Neural crest cell (in vitro differentiated cells): ENCODE results near the gene CFAP300. TPM values are rescaled to one million over a fixed set of nuclear protein-coding genes. Genes with fewer than 3 reads are reported as not detected.

Source experiments
- DNase-seq: peaks from one replicate; pipeline ENCODE4 v3.0.0; 2021; ENCODE audit warnings: low read depth, mixed read lengths, low spot score
- H3K27ac Mint-ChIP-seq: one replicate; pipeline ENCODE4 v1.8.0; 2021; ENCODE audit warnings: mild to moderate bottlenecking, mixed read lengths; ENCODE audit not compliant: unreplicated experiment
- H3K27me3 Mint-ChIP-seq: 2 replicates; pipeline ENCODE4 v1.8.0; 2021; ENCODE audit warnings: low read depth, mild to moderate bottlenecking, mixed read lengths
- H3K36me3 Mint-ChIP-seq: 2 replicates; pipeline ENCODE4 v1.8.0; 2021; ENCODE audit warnings: low read depth, mild to moderate bottlenecking, mixed read lengths
- H3K4me1 Mint-ChIP-seq: 2 replicates; pipeline ENCODE4 v1.8.0; 2021; ENCODE audit warnings: mixed read lengths
- H3K4me3 Mint-ChIP-seq: one replicate; pipeline ENCODE4 v1.8.0; 2021; ENCODE audit warnings: mild to moderate bottlenecking, mixed read lengths
- H3K9me3 Mint-ChIP-seq: 2 replicates; pipeline ENCODE4 v1.8.0; 2021; ENCODE audit warnings: mixed read lengths
- total RNA-seq: library from RNA; stranded (reverse); gene quantifications from 2 replicates; pipeline ENCODE4 v1.2.1, GENCODE V29; 2021
- TF ChIP-seq, protein P1 (sequence below): fragments of 200-600 bp; sonication (generic); conservative IDR thresholded peaks from 2 replicates; pipeline ENCODE4 v1.5.0; 2021; ENCODE audit warnings: antibody characterized with exemption, mild to moderate bottlenecking

Gene CFAP300
- total RNA-seq, 1 donor from 2014 or later, result 6.2 TPM

GRCh38 chr11:102099755-102100154 is 52.5 kb downstream of the CFAP300 start:
- no peaks in the 10 kb centered on the region for H3K36me3 Mint-ChIP-seq
- no peaks in the 10 kb centered on the region for H3K4me1 Mint-ChIP-seq
- no peak overlapping the region for H3K27ac Mint-ChIP-seq
- TF ChIP-seq, protein P1, sequence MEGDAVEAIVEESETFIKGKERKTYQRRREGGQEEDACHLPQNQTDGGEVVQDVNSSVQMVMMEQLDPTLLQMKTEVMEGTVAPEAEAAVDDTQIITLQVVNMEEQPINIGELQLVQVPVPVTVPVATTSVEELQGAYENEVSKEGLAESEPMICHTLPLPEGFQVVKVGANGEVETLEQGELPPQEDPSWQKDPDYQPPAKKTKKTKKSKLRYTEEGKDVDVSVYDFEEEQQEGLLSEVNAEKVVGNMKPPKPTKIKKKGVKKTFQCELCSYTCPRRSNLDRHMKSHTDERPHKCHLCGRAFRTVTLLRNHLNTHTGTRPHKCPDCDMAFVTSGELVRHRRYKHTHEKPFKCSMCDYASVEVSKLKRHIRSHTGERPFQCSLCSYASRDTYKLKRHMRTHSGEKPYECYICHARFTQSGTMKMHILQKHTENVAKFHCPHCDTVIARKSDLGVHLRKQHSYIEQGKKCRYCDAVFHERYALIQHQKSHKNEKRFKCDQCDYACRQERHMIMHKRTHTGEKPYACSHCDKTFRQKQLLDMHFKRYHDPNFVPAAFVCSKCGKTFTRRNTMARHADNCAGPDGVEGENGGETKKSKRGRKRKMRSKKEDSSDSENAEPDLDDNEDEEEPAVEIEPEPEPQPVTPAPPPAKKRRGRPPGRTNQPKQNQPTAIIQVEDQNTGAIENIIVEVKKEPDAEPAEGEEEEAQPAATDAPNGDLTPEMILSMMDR, result no peak
- DNase-seq, result no peak
- H3K9me3 Mint-ChIP-seq, result no peaks in the 10 kb centered on the region
- H3K27me3 Mint-ChIP-seq, result no peaks in the 10 kb centered on the region
- no peak overlapping the region for H3K4me3 Mint-ChIP-seq

DNA sequence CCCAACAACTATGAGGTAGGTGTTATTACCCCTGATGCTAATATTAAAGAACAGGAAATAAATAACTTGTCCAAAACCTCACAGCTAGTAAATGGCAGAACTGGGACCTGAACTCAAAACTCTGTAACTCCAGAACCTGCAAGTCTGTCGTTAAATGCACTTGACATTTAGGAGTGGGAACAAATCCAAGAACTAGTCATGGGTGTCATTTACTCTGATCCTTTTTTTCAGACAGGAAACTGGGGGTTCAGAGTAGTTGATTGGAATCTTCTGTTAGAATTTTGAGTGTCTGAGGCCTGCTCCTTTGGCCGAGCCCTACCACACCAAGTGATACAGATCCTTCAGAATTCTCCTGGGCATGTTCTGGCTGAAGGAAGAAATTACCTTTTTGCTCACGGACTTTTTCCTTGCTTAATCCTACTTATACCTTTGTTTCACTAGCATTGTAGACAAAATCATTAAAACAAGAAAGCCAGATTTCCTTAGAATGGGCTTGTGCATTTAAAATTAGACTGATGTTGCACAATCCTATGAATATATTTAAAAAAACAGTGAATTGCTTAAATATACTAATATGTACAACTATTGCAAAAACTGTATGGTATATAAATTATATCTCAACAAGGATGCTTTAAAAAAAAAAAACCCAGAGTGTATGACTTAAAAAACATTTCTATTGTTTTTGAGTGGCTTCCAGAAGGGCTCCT is 61.6 kb downstream of the CFAP300 start:
- Mint-ChIP-seq H3K27ac (no peak overlapping the region), H3K27me3 (peaks cover 3% of the 10 kb centered on the region), H3K4me1 (peaks cover 32% of the 10 kb centered on the region), H3K4me3 (peak overlapping the region; percentile 99), H3K9me3 (peaks cover 2% of the 10 kb centered on the region), H3K36me3 (no peaks in the 10 kb centered on the region)
- no peak for DNase-seq
- TF ChIP-seq, protein P1, result no peak

DNA sequence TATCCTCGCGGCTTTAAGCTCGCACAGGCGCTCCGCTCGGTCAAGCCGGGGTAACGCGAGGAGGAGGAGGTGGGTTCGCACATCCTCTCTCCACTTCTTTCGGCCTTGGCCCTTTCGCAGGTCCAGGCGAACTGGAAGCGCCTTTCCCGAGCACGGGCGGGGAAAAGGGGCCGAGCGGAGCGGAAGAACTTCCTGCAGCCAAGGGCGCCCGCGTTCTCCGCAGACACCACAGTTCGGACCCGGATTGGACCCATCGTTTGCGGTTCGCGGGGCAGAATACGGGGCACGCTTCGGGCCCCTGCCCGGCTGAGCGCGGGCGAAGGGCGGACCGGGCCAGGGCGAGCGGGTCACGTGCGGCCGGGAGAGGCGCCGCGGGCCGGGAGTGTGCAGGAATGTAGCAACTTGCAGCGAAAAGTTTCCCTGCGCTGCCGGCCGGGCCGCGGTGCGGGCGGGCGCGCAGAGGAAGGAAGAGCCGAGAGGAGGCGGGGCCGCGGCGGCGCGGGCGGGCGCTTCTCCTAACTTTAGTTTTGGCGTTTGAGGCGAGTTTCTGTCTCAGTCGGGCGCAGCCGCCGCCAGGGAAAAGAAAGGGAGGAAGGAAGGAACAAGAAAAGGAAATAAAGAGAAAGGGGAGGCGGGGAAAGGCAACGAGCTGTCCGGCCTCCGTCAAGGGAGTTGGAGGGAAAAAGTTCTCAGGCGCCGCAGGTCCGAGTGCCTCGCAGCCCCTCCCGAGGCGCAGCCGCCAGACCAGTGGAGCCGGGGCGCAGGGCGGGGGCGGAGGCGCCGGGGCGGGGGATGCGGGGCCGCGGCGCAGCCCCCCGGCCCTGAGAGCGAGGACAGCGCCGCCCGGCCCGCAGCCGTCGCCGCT is 62.9 kb downstream of the CFAP300 start, which contains the start of gene YAP1:
Gene YAP1 (plus strand): TSS at position 552 of the 865 bp plus-strand sequence. CDS start 402 bp downstream, outside the sequence.
- peaks cover 3% of the 10 kb centered on the region for H3K27me3 Mint-ChIP-seq
- H3K4me1 Mint-ChIP-seq, result peaks cover 43% of the 10 kb centered on the region
- TF ChIP-seq, protein P1, result no peak
- H3K36me3 Mint-ChIP-seq, result no peaks in the 10 kb centered on the region
- DNase-seq, result peak; percentile 79
- peak within 1 kb of the TSS; percentile 99 for H3K27ac Mint-ChIP-seq
- peaks cover 2% of the 10 kb centered on the region for H3K9me3 Mint-ChIP-seq
- H3K4me3 Mint-ChIP-seq, result peak within 1 kb of the TSS; percentile 100

GRCh38 chr11:102110761-102111010 is 63.4 kb downstream of the CFAP300 start:
- Mint-ChIP-seq H3K27ac (no peak overlapping the region), H3K4me1 (peaks cover 45% of the 10 kb centered on the region), H3K9me3 (no peaks in the 10 kb centered on the region), H3K27me3 (peaks cover 3% of the 10 kb centered on the region), H3K4me3 (peak overlapping the region; percentile 100), H3K36me3 (no peaks in the 10 kb centered on the region)
- TF ChIP-seq, protein P1, result no peak
- no peak for DNase-seq

- no peaks in the 10 kb centered on the region for H3K36me3 Mint-ChIP-seq
- H3K4me1 Mint-ChIP-seq, result peaks cover 50% of the 10 kb centered on the region
- peak overlapping the region; percentile 100 for H3K4me3 Mint-ChIP-seq
- TF ChIP-seq, protein P1, result no peak
- peak; percentile 86 for DNase-seq
- no peaks in the 10 kb centered on the region for H3K9me3 Mint-ChIP-seq
- peak overlapping the region; percentile 99 for H3K27ac Mint-ChIP-seq
- H3K27me3 Mint-ChIP-seq, result peaks cover 3% of the 10 kb centered on the region
Measured at GRCh38 chr11:102111011-102111786, 64.0 kb downstream of the CFAP300 start.
